NT2/D1 (cell line): ENCODE measurements around the gene ANKRD40CL.

ENCODE experiments used
- SUZ12 ChIP-seq: IDR thresholded peaks from 2 replicates; pipeline ENCODE4 v1.6.1; 2011; ENCODE audit not compliant: insufficient read length, insufficient read depth; ENCODE audit errors: extremely low read depth
- ZNF274 ChIP-seq: IDR thresholded peaks from 2 replicates; pipeline ENCODE4 v1.6.1; 2011; ENCODE audit warnings: mild to moderate bottlenecking, low read depth, low read length

DNA sequence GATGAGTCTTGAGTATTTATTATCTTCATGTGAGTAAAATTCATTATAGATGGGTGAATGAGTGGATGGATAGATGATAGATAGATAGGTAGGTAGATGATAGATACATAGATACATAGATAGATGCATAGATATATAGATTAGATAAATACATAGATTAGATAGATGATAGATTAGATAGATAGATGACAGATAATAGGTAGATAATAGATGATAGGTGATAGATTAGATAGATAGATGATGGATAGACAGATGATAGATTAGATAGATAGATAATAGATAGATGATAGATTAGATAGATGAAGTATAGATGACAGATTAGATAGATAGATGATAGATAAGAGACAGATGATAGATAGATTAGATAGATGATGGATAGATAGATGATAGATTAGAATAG, 46.3 kb upstream of the ANKRD40CL start:
- TF ChIP-seq SUZ12 (no peak), ZNF274 (no peak)
